Uterus (tissue), 4 donors: ENCODE data around the gene TEX261. TPM values are rescaled to one million over a fixed set of nuclear protein-coding genes. Genes with fewer than 3 reads are reported as not detected.

Source experiments
- DNase-seq, 2 donors: peaks; one replicate each; pipeline ENCODE4 v3.0.0-alpha.2; 2019 to 2020
- H3K27ac ChIP-seq, 2 donors: fragments of 200-600 bp; sonication (generic); 1 replicate in 1 of 2; 2 replicates in 1 of 2; pipeline ENCODE4 v1.5.1; 2016 to 2018
- H3K27me3 ChIP-seq, 2 donors: fragments of 200-600 bp; sonication (generic); one replicate each; pipeline ENCODE4 v1.5.1; 2018 to 2019; ENCODE audit warnings: control low read depth in 1 of 2
- H3K36me3 ChIP-seq, 2 donors: fragments of 200-600 bp; sonication (generic); one replicate each; pipeline ENCODE4 v1.5.1; 2019; ENCODE audit warnings: control low read depth in 1 of 2
- H3K4me1 ChIP-seq, 2 donors: fragments of 200-600 bp; sonication (generic); one replicate each; pipeline ENCODE4 v1.5.1; 2018 to 2019; ENCODE audit warnings: control low read depth in 1 of 2
- H3K4me3 ChIP-seq, 2 donors: fragments of 200-600 bp; sonication (generic); 1 replicate in 1 of 2; 2 replicates in 1 of 2; pipeline ENCODE4 v1.5.1; 2018 to 2019; ENCODE audit warnings: mild to moderate bottlenecking in 1 of 2
- H3K9me3 ChIP-seq, 2 donors: fragments of 200-600 bp; sonication (generic); one replicate each; pipeline ENCODE4 v1.5.1; 2019; ENCODE audit warnings: control low read depth in 1 of 2
- CTCF ChIP-seq, 4 experiments: fragments of 200-600 bp in 2 of 4; fragments of 450-650 bp in 2 of 4; sonication (generic) in 2 of 4; IDR thresholded peaks; one replicate each; pipeline ENCODE4 v1.5.1; 2016 to 2019; ENCODE audit warnings: antibody characterized with exemption in 4 of 4, mild to moderate bottlenecking in 2 of 4, moderate library complexity in 1 of 4
- POLR2A ChIP-seq, 2 donors: fragments of 450-650 bp; IDR thresholded peaks; one replicate each; pipeline ENCODE4 v1.6.1; 2016; ENCODE audit warnings: antibody characterized with exemption in 2 of 2, mild to moderate bottlenecking in 1 of 2, moderate library complexity in 1 of 2
- intact Hi-C: fragments of 100-400 bp; cut with DNase I; formaldehyde crosslinking; loops from one replicate; pipeline ENCODE4 v1.15.1; 2023; ENCODE audit warnings: low total_unique reads
- total RNA-seq, 4 donors: library from RNA; depleted of rRNA in 3 of 4; stranded (reverse); fragments of >200 nt in 3 of 4; gene quantifications; one replicate each; pipeline versions ENCODE4 v1.1.0 to v1.2.4, GENCODE V29; 2014 to 2023
- donor health status: DM: yes; HTN: yes; CAD: no.

TEX261 gene
- total RNA-seq, 4 donors from 2014 or later, result 10.2 to 81.8 (median 53.7) TPM

- Histone ChIP-seq H3K4me3 (no peak overlapping the region), H3K27me3 (no peaks in the 10 kb centered on the region), H3K4me1 (peaks cover 0 to 17% of the 10 kb centered on the region in 2 donors), H3K27ac (no peak overlapping the region), H3K9me3 (no peaks in the 10 kb centered on the region), H3K36me3 (no peaks in the 10 kb centered on the region)
- intact Hi-C loops, result no loop called here
- TF ChIP-seq CTCF (IDR thresholded peaks at IDR 0.05), result no peak
- TF ChIP-seq POLR2A (IDR thresholded peaks at IDR 0.05), result no peak
- peak in 1 of 2 donors; percentile 5 for DNase-seq
Observed at GRCh38 chr2:70990216-70990615, 4.5 kb downstream of the TEX261 start.

GRCh38 chr2:70988726-70989648 is 5.7 kb downstream of the TEX261 start:
- no peaks in the 10 kb centered on the region for H3K27me3 ChIP-seq

GRCh38 chr2:70988151-70988550 is 6.5 kb downstream of the TEX261 start:
- H3K27me3 ChIP-seq, result no peaks in the 10 kb centered on the region
- no peaks in the 10 kb centered on the region for H3K9me3 ChIP-seq
- H3K4me3 ChIP-seq, result no peak overlapping the region
- no peak for TF ChIP-seq POLR2A (IDR thresholded peaks at IDR 0.05)
- TF ChIP-seq CTCF (IDR thresholded peaks at IDR 0.05), result no peak
- H3K27ac ChIP-seq, result no peak overlapping the region
- intact Hi-C loops, result no loop called here
- peak in 1 of 2 donors; percentile 22 for DNase-seq
- peaks cover 0 to 8% of the 10 kb centered on the region in 2 donors for H3K4me1 ChIP-seq
- no peaks in the 10 kb centered on the region for H3K36me3 ChIP-seq

More at GRCh38 chr2:70988726-70989648, 5.7 kb downstream of the TEX261 start:
- peak in 1 of 2 donors; percentile 11 for DNase-seq
- no peaks in the 10 kb centered on the region for H3K36me3 ChIP-seq
- no peak overlapping the region for H3K27ac ChIP-seq
- H3K9me3 ChIP-seq, result no peaks in the 10 kb centered on the region
- TF ChIP-seq CTCF (IDR thresholded peaks at IDR 0.05) (no peak), POLR2A (IDR thresholded peaks at IDR 0.05) (no peak)
- peaks cover 0 to 17% of the 10 kb centered on the region in 2 donors for H3K4me1 ChIP-seq
- H3K4me3 ChIP-seq, result no peak overlapping the region
- intact Hi-C loops, result no loop called here

- TF ChIP-seq POLR2A (IDR thresholded peaks at IDR 0.05), result no peak
- no peak for TF ChIP-seq CTCF (IDR thresholded peaks at IDR 0.05)
- Histone ChIP-seq H3K27ac (no peak overlapping the region), H3K36me3 (no peaks in the 10 kb centered on the region), H3K9me3 (no peaks in the 10 kb centered on the region), H3K27me3 (no peaks in the 10 kb centered on the region), H3K4me1 (peaks cover 0 to under 1% of the 10 kb centered on the region in 2 donors), H3K4me3 (no peak overlapping the region)
- peak in 1 of 2 donors; percentile 3 for DNase-seq
- intact Hi-C loops, result no loop called here
Observed at GRCh38 chr2:70987386-70987785, 7.3 kb downstream of the TEX261 start.

GRCh38 chr2:70986499-70987189 is 8.0 kb downstream of the TEX261 start:
- DNase-seq, result peak in 1 of 2 donors; percentile 2
- intact Hi-C loops, result no loop called here
- no peaks in the 10 kb centered on the region for H3K9me3 ChIP-seq
- no peak for TF ChIP-seq CTCF (IDR thresholded peaks at IDR 0.05)
- no peak for TF ChIP-seq POLR2A (IDR thresholded peaks at IDR 0.05)
- H3K36me3 ChIP-seq, result no peaks in the 10 kb centered on the region
- no peaks in the 10 kb centered on the region for H3K4me1 ChIP-seq
- no peak overlapping the region for H3K4me3 ChIP-seq
- H3K27ac ChIP-seq, result no peak overlapping the region
- no peaks in the 10 kb centered on the region for H3K27me3 ChIP-seq
